DMS79 treated with DMSO at 0.1 percent for 48 hours (cell line): Measurements from ENCODE around the gene HERPUD2.

Experiments used
- DNase-seq: peaks from one replicate; lab custom pipeline; 2025; lab: John Stamatoyannopoulos, UW

HERPUD2 gene

DNA sequence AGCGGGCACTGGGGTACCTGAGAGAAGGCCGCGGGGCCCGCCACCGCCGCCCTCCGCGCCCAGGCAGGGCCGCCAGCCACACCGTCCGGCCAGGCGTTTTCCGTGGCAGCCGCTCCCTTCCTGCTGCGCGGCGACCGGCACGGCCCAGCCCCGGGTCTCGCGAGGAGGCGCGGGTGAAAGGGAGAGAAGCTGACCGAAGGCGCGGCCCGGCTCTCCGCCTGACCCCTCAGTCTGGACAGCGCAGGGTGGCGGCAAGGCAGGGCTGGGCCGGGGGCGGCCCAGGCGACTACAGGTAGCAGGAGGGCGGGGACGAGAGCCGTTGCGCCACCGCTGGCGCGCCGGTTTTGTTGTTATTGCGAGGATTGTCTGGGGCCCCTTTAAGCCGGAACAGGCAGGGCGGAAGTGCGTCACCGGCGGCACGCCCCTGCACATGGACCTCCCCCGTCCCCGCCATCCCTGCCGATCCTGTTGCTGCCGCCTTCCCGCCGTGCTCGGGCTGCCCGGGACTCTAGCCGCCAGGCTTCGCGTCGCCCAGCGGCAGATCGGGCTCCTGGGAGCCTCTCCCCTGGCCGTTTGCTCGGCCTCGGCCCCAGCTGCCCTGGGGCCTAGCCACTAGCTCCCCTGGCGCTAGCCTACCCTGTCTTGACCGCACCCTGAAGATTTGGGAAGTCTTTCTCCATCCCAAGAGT is at the start of gene HERPUD2:
Gene HERPUD2 (minus strand): TSS at position 352 of the 689 bp plus-strand sequence. CDS start 805 bp downstream, outside the sequence.
- DNase-seq: peak; percentile 80

- DNase-seq: no peak
Observed at GRCh38 chr7:35738889-35739288, 44.0 kb upstream of the HERPUD2 start.

DNA sequence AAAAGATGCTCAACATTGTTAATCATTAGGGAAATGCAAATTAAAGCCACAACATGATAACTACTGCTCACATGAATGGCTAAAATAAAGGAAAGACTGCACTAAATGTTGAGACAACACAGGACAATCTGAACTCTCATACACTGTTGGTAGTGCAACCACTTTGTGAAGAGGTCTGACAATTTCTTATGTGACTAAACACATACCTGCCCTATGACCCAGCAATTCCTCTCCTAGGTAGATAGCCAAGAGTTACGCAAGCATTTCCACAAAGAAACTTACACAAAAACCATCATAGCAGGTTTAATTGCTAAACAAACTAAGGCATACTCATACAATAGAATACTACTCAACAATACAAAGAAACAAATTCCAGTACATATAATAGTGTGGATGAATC is 41.8 kb upstream of the HERPUD2 start:
- DNase-seq: no peak

DNA sequence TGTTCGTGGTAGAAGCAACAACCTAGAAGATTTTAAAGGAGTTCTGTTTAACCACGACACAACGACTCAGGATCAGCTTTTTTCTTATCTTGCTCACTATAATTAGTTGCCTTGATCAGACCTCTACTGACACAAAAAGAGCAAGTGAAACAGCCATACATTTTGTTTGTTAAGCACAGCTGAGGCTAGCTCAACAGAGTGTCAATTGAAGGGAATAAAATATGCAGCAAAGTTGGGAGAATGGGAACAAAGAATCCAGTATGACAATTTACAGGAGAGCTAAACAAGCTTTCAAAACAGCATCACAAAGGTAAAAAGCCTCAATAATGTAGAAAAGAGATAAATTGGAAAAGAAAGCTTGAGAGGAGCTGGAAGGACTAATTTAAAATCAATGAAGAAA is 40.5 kb upstream of the HERPUD2 start:
- DNase-seq: no peak

DNA sequence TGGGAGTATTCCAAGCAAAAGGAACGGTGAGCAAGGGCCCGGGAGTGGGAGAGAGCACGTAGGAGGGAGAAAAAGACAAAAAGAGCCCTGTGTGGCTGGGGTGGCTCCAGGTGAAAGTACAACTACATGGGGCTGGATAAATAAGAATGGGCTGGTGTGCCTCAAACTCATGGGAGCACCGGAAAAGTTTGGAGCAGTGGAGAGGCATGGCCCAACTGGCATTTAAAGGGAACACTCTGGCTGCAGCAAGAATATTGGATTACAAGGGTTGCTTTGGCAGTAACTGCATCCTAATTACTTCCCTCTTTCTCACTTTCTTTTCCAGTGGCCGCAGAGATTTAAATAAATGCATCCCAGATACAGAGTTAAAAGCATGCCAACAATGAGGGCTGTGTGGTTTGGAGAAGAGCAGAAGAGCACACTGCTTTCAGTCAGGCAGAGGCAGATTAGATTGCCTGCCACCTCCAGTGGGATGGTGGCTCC is 39.1 kb upstream of the HERPUD2 start:
- no peak for DNase-seq

DNA sequence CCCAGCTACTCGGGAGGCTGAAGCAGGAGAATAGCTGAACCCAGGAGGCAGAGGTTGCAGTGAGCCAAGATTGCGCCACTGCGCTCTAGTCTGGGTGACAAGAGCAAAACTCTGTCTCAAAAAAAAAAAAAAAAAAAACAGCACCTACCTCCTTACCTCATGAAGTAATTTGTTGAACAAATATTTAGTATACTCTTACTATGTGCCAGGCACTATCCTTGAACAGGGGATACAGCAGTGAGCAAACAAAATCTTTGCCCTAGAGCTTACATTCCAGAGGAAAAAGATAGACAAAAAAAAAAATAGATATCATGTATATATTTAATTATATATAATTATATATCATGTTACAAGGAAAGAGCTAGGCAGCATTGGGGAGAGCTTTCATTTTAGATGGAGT is 36.4 kb upstream of the HERPUD2 start:
- no peak for DNase-seq

- no peak for DNase-seq
Observed at GRCh38 chr7:35729061-35729783, 34.3 kb upstream of the HERPUD2 start.

GRCh38 chr7:35728412-35729060 is 33.6 kb upstream of the HERPUD2 start:
- no peak for DNase-seq

- no peak for DNase-seq
Observed at GRCh38 chr7:35727571-35727970, 32.6 kb upstream of the HERPUD2 start.

DNA sequence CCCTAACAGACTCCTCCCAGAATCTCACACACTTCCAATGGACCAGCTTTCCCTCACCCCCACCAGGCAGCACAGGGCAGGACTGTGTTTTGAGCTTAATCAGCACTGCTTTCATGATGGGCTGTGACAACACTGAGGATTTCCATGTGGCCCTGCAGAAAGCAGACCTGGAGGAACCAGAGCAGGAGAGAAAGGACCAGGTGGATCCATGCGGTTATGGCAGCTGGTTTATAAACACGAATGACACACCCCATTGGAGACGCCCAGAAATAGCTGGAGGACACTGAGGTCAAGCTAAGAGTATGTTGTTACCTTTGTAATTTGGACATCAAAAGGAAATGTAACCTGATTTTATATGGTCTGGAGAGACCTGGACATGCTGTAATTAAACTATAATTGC is 31.7 kb upstream of the HERPUD2 start:
- DNase-seq: no peak

- no peak for DNase-seq
Observed at GRCh38 chr7:35725280-35725680, 30.3 kb upstream of the HERPUD2 start.

- no peak for DNase-seq
Observed at GRCh38 chr7:35723011-35723410, 28.1 kb upstream of the HERPUD2 start.

- no peak for DNase-seq
Observed at GRCh38 chr7:35722054-35722849, 27.3 kb upstream of the HERPUD2 start.

- no peak for DNase-seq
Observed at GRCh38 chr7:35721288-35721687, 26.4 kb upstream of the HERPUD2 start.

- DNase-seq: no peak
Observed at GRCh38 chr7:35720849-35721248, 25.9 kb upstream of the HERPUD2 start.

DNA sequence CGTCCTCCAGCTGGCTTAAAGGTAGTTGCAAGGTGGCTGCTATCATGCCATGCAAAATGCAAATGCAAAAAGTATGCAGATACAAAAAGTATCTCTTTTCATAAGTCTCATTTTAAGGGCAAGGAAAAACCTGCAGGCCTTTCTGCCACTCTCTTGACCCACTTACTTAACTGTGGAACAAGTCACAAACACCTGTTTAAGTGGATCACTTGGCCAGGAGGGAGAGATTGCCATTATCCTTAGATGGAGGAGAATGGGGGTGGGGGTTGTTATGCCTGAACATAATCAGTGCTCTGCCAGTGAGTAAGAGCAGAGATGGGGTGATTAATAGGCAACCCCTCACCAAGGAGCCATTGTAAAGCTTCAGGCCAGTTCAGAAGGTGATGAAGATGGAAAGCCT is 25.1 kb upstream of the HERPUD2 start:
- DNase-seq: no peak

GRCh38 chr7:35718047-35718446 is 23.1 kb upstream of the HERPUD2 start:
- no peak for DNase-seq

- DNase-seq: no peak
Observed at GRCh38 chr7:35717516-35717915, 22.6 kb upstream of the HERPUD2 start.

GRCh38 chr7:35717013-35717412 is 22.1 kb upstream of the HERPUD2 start:
- DNase-seq: no peak

DNA sequence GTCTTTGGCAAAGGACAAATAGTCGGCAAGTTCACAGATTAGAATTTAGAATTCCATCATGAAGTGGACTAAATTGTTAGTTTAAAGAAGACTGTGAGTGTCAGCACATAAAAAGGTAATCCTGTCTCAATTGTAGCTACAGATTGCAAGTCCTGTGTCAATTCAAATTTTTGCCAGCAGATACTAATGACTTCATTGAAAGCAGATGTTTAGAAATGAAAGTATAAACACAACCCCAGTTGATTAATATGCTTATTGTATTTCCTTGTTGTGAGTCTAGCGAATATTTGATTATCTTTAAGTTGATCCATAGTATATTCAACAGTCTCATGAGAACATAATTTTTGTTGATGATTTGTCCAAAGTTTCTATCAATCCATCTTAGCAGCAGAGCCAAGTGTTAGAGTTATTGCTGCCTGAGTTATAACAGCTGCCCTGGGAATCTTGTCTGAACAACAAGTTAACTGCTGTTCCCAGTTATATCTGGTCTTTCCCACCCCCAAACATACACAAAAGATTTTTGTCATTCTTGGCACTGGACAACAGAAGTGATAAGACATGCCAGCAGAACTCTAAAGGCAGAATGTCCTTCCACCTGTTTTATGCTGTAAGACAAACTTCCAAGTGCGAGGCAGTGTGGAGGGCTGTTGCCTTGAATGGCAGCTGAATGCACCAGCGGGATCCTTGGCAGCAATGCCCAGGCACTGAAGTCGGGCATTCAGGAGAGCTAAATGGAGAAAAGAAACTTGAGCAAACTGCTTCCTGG is 21.3 kb upstream of the HERPUD2 start:
- no peak for DNase-seq

GRCh38 chr7:35714862-35715261 is 19.9 kb upstream of the HERPUD2 start:
- DNase-seq: no peak
